Heart right ventricle (tissue), 16 donors: ENCODE data around the gene STK11IP. TPM values are rescaled to one million over a fixed set of nuclear protein-coding genes. Genes with fewer than 3 reads are reported as not detected.

Source experiments
- ATAC-seq, 8 donors: fragments of 200-7000 bp; cut with Tn5 transposase; one replicate each; pipeline ENCODE4 v1.9.1; 2020; ENCODE audit warnings: mild to moderate bottlenecking in 8 of 8, moderate library complexity in 8 of 8, moderate number of reproducible peaks in 1 of 8
- DNase-seq, 2 donors: peaks; one replicate each; pipeline ENCODE4 v3.0.0-alpha.2; 2020
- H3K27ac ChIP-seq, 10 donors: fragments of 200-600 bp; sonication (generic) in 2 of 10; one replicate each; pipeline versions ENCODE4 v1.5.0 to v1.8.0; 2020 to 2022; ENCODE audit warnings: mild to moderate bottlenecking in 3 of 10
- H3K27me3 ChIP-seq, 7 donors: fragments of 200-600 bp; one replicate each; pipeline ENCODE4 v1.8.0; 2021 to 2022; ENCODE audit warnings: mild to moderate bottlenecking in 2 of 7
- H3K36me3 ChIP-seq, 9 donors: fragments of 200-600 bp; sonication (generic) in 1 of 9; one replicate each; pipeline versions ENCODE4 v1.5.0 to v1.8.0; 2020 to 2022; ENCODE audit warnings: mild to moderate bottlenecking in 2 of 9
- H3K4me1 ChIP-seq, 9 donors: fragments of 200-600 bp; sonication (generic) in 1 of 9; one replicate each; pipeline versions ENCODE4 v1.5.0 to v1.8.0; 2020 to 2022; ENCODE audit warnings: mild to moderate bottlenecking in 4 of 9
- H3K4me3 ChIP-seq, 10 donors: fragments of 200-600 bp; sonication (generic) in 2 of 10; one replicate each; pipeline versions ENCODE4 v1.5.0 to v1.8.0; 2020 to 2022; ENCODE audit warnings: mild to moderate bottlenecking in 7 of 10, moderate library complexity in 2 of 10
- H3K9me3 ChIP-seq, 11 donors: fragments of 200-600 bp in 10 of 11; sonication (generic) in 2 of 11; one replicate each; pipeline versions ENCODE4 v1.5.0 to v1.8.0; 2013 to 2022; ENCODE audit warnings: mild to moderate bottlenecking in 2 of 11, control low read depth in 1 of 11, moderate library complexity in 1 of 11
- CTCF ChIP-seq, 9 donors: fragments of 200-600 bp; sonication (generic) in 2 of 9; IDR thresholded peaks; one replicate each; pipeline versions ENCODE4 v1.5.0 to v1.8.0; 2021 to 2022; ENCODE audit warnings: antibody characterized with exemption in 9 of 9, mild to moderate bottlenecking in 5 of 9, moderate library complexity in 1 of 9
- WGBS, 2 donors: extraction: QIAGEN DNeasy Blood & Tissue Kit; methylation state at CpG; one replicate each; pipeline ENCODE4 v1.1.7; 2013; ENCODE audit warnings: inconsistent platforms in 1 of 2; 5-methylcytosine and 5-hydroxymethylcytosine counted together
- intact Hi-C, 10 donors: fragments of 100-400 bp; cut with DNase I; formaldehyde crosslinking; loops; one replicate each; pipeline versions ENCODE4 v1.11.1 to v1.14.2; 2022
- polyA plus RNA-seq, 2 donors: library from polyadenylated mRNA; stranded (reverse); fragments of 200-250 nt; gene quantifications; one replicate each; pipeline ENCODE4 v1.2.3, GENCODE V29; 2013
- total RNA-seq, 10 donors: library from RNA; stranded (reverse); fragmentation: NEBNext Ultra II Directional in 3 of 10; extraction: Animal tissue kit (Norgen Biotek cat#: 25700) in 3 of 10; gene quantifications; one replicate each; pipeline versions ENCODE4 v1.2.1 to v1.2.4, GENCODE V29; 2021 to 2023
- donor health status: Arrhythmogenic right ventricular cardiomyopathy.
- donor health status: ischemic (EF 13 %, LVEDD 7.1; RV severe dilation, severe dysfunction).
- donor health status: healthy with polysubstance abuse.
- donor health status: DM: no; HTN: yes; CAD: no.
- donor health status: DM: no; HTN: no; CAD: no.
- donor health status: ischemic (EF 25% LVEDD 6.9; RV normal size, moderate dysfunction).
- donor health status: ischemic (EF 25% LVEDD 5.7; RV mildly dilated, moderate dysfunction).
- donor health status: healthy.
- donor health status: DM: yes; HTN: yes; CAD: no.
- donor health status: Ischemic cardiomyopathy.
- donor health status: ischemic (EF 35%, LVEDD 5.7; RV mildly dilated, moderate dysfunction).
- donor health status: nonischemic (EF 11% LVEDD 7.7; RV severe dilation, severe dysfunction).
- donor health status: DM: yes; HTN: yes; CAD: no.
- donor health status: PGD.
- donor health status: ischemic (EF 29% LVEDD 5.4; RV normal size, mild dysfunction).
- donor health status: nonischemic (EF 23%, LVEDD 6.1; RV moderate dilation, normal function).

STK11IP gene
- total and polyA plus RNA-seq, 12 donors = 7.2 to 27.4 (median 13.4) TPM

- peaks cover 0 to 45% (median 25%) of the 10 kb centered on the region in 7 donors for H3K27me3 ChIP-seq
- peak overlapping the region in 1 of 10 donors; percentile 72 for H3K4me3 ChIP-seq
- 83% methylated on average over 12 of the region's 12 CpGs for WGBS, 2 donors
- TF ChIP-seq CTCF (IDR thresholded peaks at IDR 0.05) = no peak
- ATAC-seq (no peak), DNase-seq (no peak)
- intact Hi-C loops = loop anchor here in 2 of 10 donors (5.0 kb wide), 1 partner anchor 44 kb away; the partner anchor contains the start of gene STK11IP (in 2 of the 2)
- H3K4me1 ChIP-seq = peaks cover 12 to 22% (median 17%) of the 10 kb centered on the region in 9 donors
- no peaks in the 10 kb centered on the region for H3K9me3 ChIP-seq
- H3K27ac ChIP-seq = no peak overlapping the region
- H3K36me3 ChIP-seq = peaks cover 0 to 35% (median 3%) of the 10 kb centered on the region in 9 donors
These were observed 44.1 kb upstream of the STK11IP start for GRCh38 chr2:219553463-219553963.

DNA sequence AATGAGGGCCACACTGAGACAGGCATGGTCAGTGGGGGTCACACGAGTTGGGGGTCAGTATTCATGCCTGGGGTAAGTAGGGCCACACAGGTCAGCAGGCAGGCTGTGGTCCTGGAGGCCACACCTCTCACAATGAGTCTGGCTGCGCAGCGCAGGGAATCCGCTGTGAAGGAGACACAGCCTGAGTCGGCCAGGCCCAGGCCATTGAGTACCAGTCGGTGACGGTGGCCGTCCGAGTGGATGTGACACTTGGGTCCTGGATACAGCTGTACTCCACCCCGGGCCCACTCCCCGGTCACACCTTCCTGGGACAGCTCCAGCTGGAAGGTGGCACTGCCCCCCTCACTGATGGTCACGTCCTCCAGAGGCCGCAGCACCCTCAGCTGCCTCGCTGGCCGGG, 43.3 kb upstream of the STK11IP start:
- Histone ChIP-seq H3K9me3 (no peaks in the 10 kb centered on the region), H3K27ac (no peak overlapping the region), H3K36me3 (peaks cover 0 to 39% (median 3%) of the 10 kb centered on the region in 9 donors), H3K27me3 (peaks cover 0 to 45% (median 25%) of the 10 kb centered on the region in 7 donors), H3K4me3 (no peak overlapping the region), H3K4me1 (peaks cover 12 to 22% (median 17%) of the 10 kb centered on the region in 9 donors)
- WGBS, 2 donors = 91 to 93% methylated on average over 15 of the region's 15 CpGs
- DNase-seq (no peak), ATAC-seq (no peak)
- no peak for TF ChIP-seq CTCF (IDR thresholded peaks at IDR 0.05)
- intact Hi-C loops = loop anchor here in 2 of 10 donors (5.0 kb wide), 1 partner anchor 43 kb away; the partner anchor contains the start of gene STK11IP (in 2 of the 2)

GRCh38 chr2:219555956-219556355, 41.7 kb upstream of the STK11IP start:
- no peak for TF ChIP-seq CTCF (IDR thresholded peaks at IDR 0.05)
- peaks cover 12 to 34% (median 21%) of the 10 kb centered on the region in 9 donors for H3K4me1 ChIP-seq
- intact Hi-C loops = no loop called here
- H3K27me3 ChIP-seq = peaks cover 0 to 33% (median 25%) of the 10 kb centered on the region in 7 donors
- peaks cover 0 to 33% (median 3%) of the 10 kb centered on the region in 9 donors for H3K36me3 ChIP-seq
- 93 to 96% methylated on average over 20 of the region's 20 CpGs for WGBS, 2 donors
- no peak overlapping the region for H3K4me3 ChIP-seq
- ATAC-seq (no peak), DNase-seq (no peak)
- H3K27ac ChIP-seq = no peak overlapping the region
- H3K9me3 ChIP-seq = no peaks in the 10 kb centered on the region

DNA sequence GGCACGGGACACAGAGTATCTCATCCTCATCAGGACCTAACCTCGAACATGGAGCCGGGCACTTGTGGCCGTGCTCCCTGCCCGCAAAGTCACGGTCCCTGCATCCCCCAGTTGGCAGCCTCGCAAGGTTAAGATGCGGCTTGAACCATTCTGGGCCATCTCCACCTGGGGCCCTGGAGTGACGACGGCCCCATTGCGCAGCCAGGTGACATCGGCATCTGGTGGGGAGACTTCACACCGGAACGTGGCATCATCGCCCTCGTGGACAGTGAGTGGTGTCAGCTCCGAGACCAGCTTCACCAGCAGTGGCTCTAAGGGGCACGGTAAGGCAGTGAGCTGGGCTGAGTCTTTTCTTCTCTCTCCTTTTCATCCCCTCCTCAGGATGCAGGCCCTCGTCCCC, 41.2 kb upstream of the STK11IP start:
- TF ChIP-seq CTCF (IDR thresholded peaks at IDR 0.05) = no peak
- Histone ChIP-seq H3K36me3 (peaks cover 0 to 38% (median 3%) of the 10 kb centered on the region in 9 donors), H3K27me3 (peaks cover 0 to 30% (median 23%) of the 10 kb centered on the region in 7 donors), H3K9me3 (no peaks in the 10 kb centered on the region), H3K4me3 (no peak overlapping the region), H3K27ac (no peak overlapping the region), H3K4me1 (peaks cover 12 to 33% (median 23%) of the 10 kb centered on the region in 9 donors)
- DNase-seq (no peak), ATAC-seq (no peak)
- intact Hi-C loops = no loop called here
- 95% methylated on average over 19 of the region's 19 CpGs for WGBS, 2 donors
